ENCODE data around the gene EMX1.

Gene EMX1

GRCh38 chr2:72934683-72935610, 17.6 kb downstream of the EMX1 start:
- no peak for TF ChIP-seq POLR2A (IDR thresholded peaks at IDR 0.05; ENCODE audit: low read length)
- DNase-seq, result peak; percentile 30

GRCh38 chr2:72935611-72935957, 18.3 kb downstream of the EMX1 start:
- no peak for DNase-seq
- TF ChIP-seq POLR2A (IDR thresholded peaks at IDR 0.05; ENCODE audit: low read length) (no peak), GATA1 (IDR thresholded peaks at IDR 0.05; ENCODE audit: low read depth, low read length) (no peak)

- no peak for DNase-seq
- TF ChIP-seq POLR2A (IDR thresholded peaks at IDR 0.05; ENCODE audit: low read length) (no peak), GATA1 (IDR thresholded peaks at IDR 0.05; ENCODE audit: low read depth, low read length) (no peak)
These were observed 19.5 kb downstream of the EMX1 start for GRCh38 chr2:72936660-72937355.

- TF ChIP-seq GATA1 (IDR thresholded peaks at IDR 0.05; ENCODE audit: low read depth, low read length), result no peak
- no peak for TF ChIP-seq POLR2A (IDR thresholded peaks at IDR 0.05; ENCODE audit: low read length)
- no peak for DNase-seq
These were observed 20.0 kb downstream of the EMX1 start for GRCh38 chr2:72937356-72937669.

- TF ChIP-seq GATA1 (IDR thresholded peaks at IDR 0.05; ENCODE audit: low read depth, low read length) (no peak), POLR2A (IDR thresholded peaks at IDR 0.05; ENCODE audit: low read length) (no peak)
- no peak for DNase-seq
These were observed 21.1 kb downstream of the EMX1 start for GRCh38 chr2:72938455-72938854.

- no peak for DNase-seq
- TF ChIP-seq POLR2A (IDR thresholded peaks at IDR 0.05; ENCODE audit: low read length), result no peak
- TF ChIP-seq GATA1 (IDR thresholded peaks at IDR 0.05; ENCODE audit: low read depth, low read length), result no peak
These were observed 23.0 kb downstream of the EMX1 start for GRCh38 chr2:72940361-72940760.

- no peak for TF ChIP-seq POLR2A (IDR thresholded peaks at IDR 0.05; ENCODE audit: low read length)
- TF ChIP-seq GATA1 (IDR thresholded peaks at IDR 0.05; ENCODE audit: low read depth, low read length), result no peak
- DNase-seq, result no peak
These were observed 23.5 kb downstream of the EMX1 start for GRCh38 chr2:72940786-72941185.

GRCh38 chr2:72942293-72942692, 25.0 kb downstream of the EMX1 start:
- DNase-seq, result no peak
- TF ChIP-seq GATA1 (IDR thresholded peaks at IDR 0.05; ENCODE audit: low read depth, low read length) (no peak), POLR2A (IDR thresholded peaks at IDR 0.05; ENCODE audit: low read length) (no peak)

- no peak for DNase-seq
- no peak for TF ChIP-seq GATA1 (IDR thresholded peaks at IDR 0.05; ENCODE audit: low read depth, low read length)
- TF ChIP-seq POLR2A (IDR thresholded peaks at IDR 0.05; ENCODE audit: low read length), result no peak
These were observed 25.6 kb downstream of the EMX1 start for GRCh38 chr2:72942881-72943418.

GRCh38 chr2:72943540-72944395, 26.4 kb downstream of the EMX1 start:
- no peak for DNase-seq

GRCh38 chr2:72944804-72945449, 27.6 kb downstream of the EMX1 start:
- DNase-seq, result no peak
- TF ChIP-seq GATA1 (IDR thresholded peaks at IDR 0.05; ENCODE audit: low read depth, low read length) (no peak), POLR2A (IDR thresholded peaks at IDR 0.05; ENCODE audit: low read length) (no peak)

More at GRCh38 chr2:72943540-72944395, 26.4 kb downstream of the EMX1 start:
- no peak for TF ChIP-seq POLR2A (IDR thresholded peaks at IDR 0.05; ENCODE audit: low read length)
- no peak for TF ChIP-seq GATA1 (IDR thresholded peaks at IDR 0.05; ENCODE audit: low read depth, low read length)

GRCh38 chr2:72945450-72946019, 28.2 kb downstream of the EMX1 start:
- TF ChIP-seq POLR2A (IDR thresholded peaks at IDR 0.05; ENCODE audit: low read length), result no peak
- no peak for TF ChIP-seq GATA1 (IDR thresholded peaks at IDR 0.05; ENCODE audit: low read depth, low read length)
- DNase-seq, result no peak

GRCh38 chr2:72946466-72946865, 29.1 kb downstream of the EMX1 start:
- no peak for DNase-seq
- TF ChIP-seq GATA1 (IDR thresholded peaks at IDR 0.05; ENCODE audit: low read depth, low read length) (no peak), POLR2A (IDR thresholded peaks at IDR 0.05; ENCODE audit: low read length) (no peak)

Data from erythroblast (primary cell).